ENCODE measurements around the gene YY1. TPM values are rescaled to one million over a fixed set of nuclear protein-coding genes. Genes with fewer than 3 reads are reported as not detected.

YY1 gene
- total and polyA plus RNA-seq, 2 of the 8 experiments (the other 6 are each of a cell fraction or from before 2014, with no cell fraction given) = 26.4 to 106 TPM

DNA sequence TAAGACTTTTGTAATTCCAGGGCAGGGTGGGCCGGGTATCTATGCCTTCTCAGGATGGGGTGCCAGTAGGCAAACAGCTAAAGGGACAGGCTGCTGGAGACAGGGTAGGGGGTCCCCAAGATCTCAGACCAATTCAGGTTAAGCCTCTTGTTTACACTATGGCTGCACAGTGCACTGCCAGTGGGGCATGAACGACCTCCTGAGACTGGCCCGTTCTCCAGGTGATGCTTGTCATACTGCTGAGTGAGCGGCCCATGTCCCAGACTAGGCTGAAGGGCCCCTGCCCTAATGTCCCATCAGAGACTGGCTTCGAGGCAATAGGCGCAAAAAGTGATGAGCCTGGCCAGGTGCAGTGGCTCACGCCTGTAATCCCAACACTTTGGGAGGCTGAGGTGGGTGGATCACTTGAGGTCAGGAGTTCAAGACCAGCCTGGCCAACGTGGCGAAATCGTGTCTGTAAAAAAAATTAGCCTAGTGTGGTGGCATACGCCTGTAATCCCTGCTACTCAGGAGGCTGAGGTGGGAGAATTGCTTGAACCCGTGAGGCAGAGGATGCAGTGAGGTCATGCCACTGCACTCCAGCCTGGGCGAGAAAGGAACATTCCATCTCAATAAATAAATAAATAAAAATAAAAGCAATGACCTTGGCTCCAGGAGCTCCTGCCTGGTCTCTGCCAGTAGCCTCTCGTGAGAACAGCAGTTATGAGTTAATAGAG is 54.7 kb downstream of the YY1 start (continued):
- TF ChIP-seq HDAC2 (IDR thresholded peaks at IDR 0.05; ENCODE audit: borderline replicate concordance in 1 of 2, low read depth in 2 of 2, low read length in 2 of 2) (no peak), SP2 (IDR thresholded peaks at IDR 0.05; ENCODE audit: low read length) (no peak)
